IPS-11a (cell line): ENCODE data around the gene UNK.

Experiments
- H3K4me3 ChIP-seq: one replicate; pipeline ENCODE4 v1.5.1; 2013; ENCODE audit warnings: low read depth, low read length, control low read depth

UNK gene

GRCh38 chr17:75819116-75819515 is 34.5 kb downstream of the UNK start:
- H3K4me3 ChIP-seq, result no peak overlapping the region

- H3K4me3 ChIP-seq, result no peak overlapping the region
Measured at GRCh38 chr17:75819678-75820077, 35.1 kb downstream of the UNK start.

- H3K4me3 ChIP-seq, result no peak overlapping the region
Measured at GRCh38 chr17:75820094-75821080, 35.8 kb downstream of the UNK start.

GRCh38 chr17:75821552-75821951 is 36.9 kb downstream of the UNK start:
- no peak overlapping the region for H3K4me3 ChIP-seq

- no peak overlapping the region for H3K4me3 ChIP-seq
Measured at GRCh38 chr17:75822119-75822799, 37.7 kb downstream of the UNK start.

- H3K4me3 ChIP-seq, result no peak overlapping the region
Measured at GRCh38 chr17:75822800-75823166, 38.2 kb downstream of the UNK start.

GRCh38 chr17:75823257-75824041 is 38.8 kb downstream of the UNK start:
- no peak overlapping the region for H3K4me3 ChIP-seq

- H3K4me3 ChIP-seq, result no peak overlapping the region
Measured at GRCh38 chr17:75824050-75824552, 39.5 kb downstream of the UNK start.

GRCh38 chr17:75824666-75825065 is 40.1 kb downstream of the UNK start:
- no peak overlapping the region for H3K4me3 ChIP-seq

- H3K4me3 ChIP-seq, result no peak overlapping the region
Measured at GRCh38 chr17:75825149-75825552, 40.5 kb downstream of the UNK start.

GRCh38 chr17:75825748-75826370 is 41.3 kb downstream of the UNK start:
- H3K4me3 ChIP-seq, result no peak overlapping the region

- H3K4me3 ChIP-seq, result no peak overlapping the region
Measured at GRCh38 chr17:75826561-75827307, 42.1 kb downstream of the UNK start.

GRCh38 chr17:75827308-75828075 is 42.9 kb downstream of the UNK start:
- H3K4me3 ChIP-seq, result no peak overlapping the region

GRCh38 chr17:75828076-75828400 is 43.4 kb downstream of the UNK start:
- no peak overlapping the region for H3K4me3 ChIP-seq

GRCh38 chr17:75828741-75829140 is 44.1 kb downstream of the UNK start:
- no peak overlapping the region for H3K4me3 ChIP-seq

- H3K4me3 ChIP-seq, result no peak overlapping the region
Measured at GRCh38 chr17:75829747-75830146, 45.1 kb downstream of the UNK start.

GRCh38 chr17:75830164-75831031 is 45.8 kb downstream of the UNK start:
- no peak overlapping the region for H3K4me3 ChIP-seq

GRCh38 chr17:75831032-75831571 is 46.5 kb downstream of the UNK start:
- no peak overlapping the region for H3K4me3 ChIP-seq
